Measurements from ENCODE around the gene CR1L. TPM values are rescaled to one million over a fixed set of nuclear protein-coding genes. Genes with fewer than 3 reads are reported as not detected.
"Not testable (repeated sequence)": the region's sequence is repeated elsewhere in the genome, so short reads cannot be mapped to it uniquely, and the experiment has no call there.

The CR1L gene
- total and polyA plus RNA-seq, 9 of the 15 experiments (the other 6 are each of a cell fraction or from before 2014, with no cell fraction given), result 10.1 to 74.8 (median 34.3) TPM

DNA sequence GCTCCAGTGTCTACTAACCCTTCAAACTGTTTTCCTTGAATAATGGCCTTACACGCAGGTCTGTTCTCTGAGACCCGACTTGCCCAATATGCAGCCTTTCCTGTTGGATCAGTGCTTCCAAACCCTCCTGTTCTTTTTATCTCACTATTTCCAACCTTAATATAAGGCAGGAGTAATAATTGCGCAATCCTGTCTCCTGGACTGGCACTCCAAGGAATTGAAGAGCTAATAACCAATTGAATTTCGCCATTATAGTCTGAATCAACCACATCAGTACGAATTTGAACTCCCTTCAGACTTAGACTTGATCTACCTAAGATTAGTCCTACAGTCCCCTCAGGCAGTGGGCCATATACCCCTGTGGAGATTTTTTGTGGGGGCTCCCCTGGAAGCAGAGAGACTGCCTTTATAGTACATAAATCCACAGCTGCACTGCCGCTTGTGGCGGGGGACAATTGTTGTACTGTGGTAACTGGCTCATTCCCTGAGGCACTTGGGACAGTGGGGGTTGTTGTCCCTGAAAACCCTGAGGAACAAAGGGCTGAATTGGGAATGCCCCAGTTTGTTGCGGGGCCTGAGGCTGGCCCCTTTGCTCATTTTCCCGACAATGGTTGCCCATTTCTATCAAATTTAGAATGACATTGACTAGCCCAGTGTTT, 6.3 kb upstream of the CR1L start:
- H3K27me3 ChIP-seq (ENCODE audit: control insufficient read depth in 2 of 2, insufficient read depth in 2 of 2, low read length in 2 of 2); H3K36me3 ChIP-seq (ENCODE audit: control insufficient read depth, insufficient read depth, low read length); intact Hi-C loops (cut with micrococcal nuclease); H3K27ac ChIP-seq (ENCODE audit: extremely low read depth, low read depth, low read length); CTCF ChIA-PET (ENCODE audit: low intra/inter-chr PET ratio); H3K9me3 ChIP-seq (replicated peaks; ENCODE audit: control insufficient read depth, insufficient read depth, low read depth, low read length); FAIRE-seq; H3K9ac ChIP-seq (ENCODE audit: insufficient read depth in 1 of 2, low read depth in 2 of 2, low read length in 2 of 2); H4K20me1 ChIP-seq (replicated peaks; ENCODE audit: control insufficient read depth, insufficient read depth, low read length); H3K4me3 ChIP-seq; DNase-seq (ENCODE audit: extremely low read depth in 1 of 4, low spot score in 3 of 4); H3K9me1 ChIP-seq (ENCODE audit: control insufficient read depth, insufficient read depth, low read length); ATAC-seq; H3K79me2 ChIP-seq (ENCODE audit: control insufficient read depth, insufficient read depth, low read length); in situ Hi-C loops (cut with MboI); BruUV-seq (replicated peaks); H3K4me2 ChIP-seq (ENCODE audit: insufficient read depth, low read length): not testable (repeated sequence)
- H3K4me1 ChIP-seq (replicated peaks in 1 of 2; ENCODE audit: control insufficient read depth in 2 of 2, insufficient read depth in 2 of 2, low read length in 2 of 2), result peaks cover 0 to 14% of the 10 kb centered on the region in 2 experiments; a peak in 2 of 5 replicates
- WGBS (ENCODE audit: insufficient coverage, low coverage, missing lambda C conversion rate), result 78% methylated on average over 9 of the region's 9 CpGs
- TF ChIP-seq, protein P1, sequence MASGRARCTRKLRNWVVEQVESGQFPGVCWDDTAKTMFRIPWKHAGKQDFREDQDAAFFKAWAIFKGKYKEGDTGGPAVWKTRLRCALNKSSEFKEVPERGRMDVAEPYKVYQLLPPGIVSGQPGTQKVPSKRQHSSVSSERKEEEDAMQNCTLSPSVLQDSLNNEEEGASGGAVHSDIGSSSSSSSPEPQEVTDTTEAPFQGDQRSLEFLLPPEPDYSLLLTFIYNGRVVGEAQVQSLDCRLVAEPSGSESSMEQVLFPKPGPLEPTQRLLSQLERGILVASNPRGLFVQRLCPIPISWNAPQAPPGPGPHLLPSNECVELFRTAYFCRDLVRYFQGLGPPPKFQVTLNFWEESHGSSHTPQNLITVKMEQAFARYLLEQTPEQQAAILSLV (tag; IDR thresholded peaks at IDR 0.05), result peak; percentile 87
- TF ChIP-seq, protein P2, sequence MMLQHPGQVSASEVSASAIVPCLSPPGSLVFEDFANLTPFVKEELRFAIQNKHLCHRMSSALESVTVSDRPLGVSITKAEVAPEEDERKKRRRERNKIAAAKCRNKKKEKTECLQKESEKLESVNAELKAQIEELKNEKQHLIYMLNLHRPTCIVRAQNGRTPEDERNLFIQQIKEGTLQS (IDR thresholded peaks at IDR 0.05), result 0 out of 2 replicates have a peak, but pooled peaks have one; percentile 50
- TF ChIP-seq, protein P2 (CRISPR knock-in tag; conservative IDR thresholded peaks at IDR 0.05), result not testable (repeated sequence)
- TF ChIP-seq DACH1 (IDR thresholded peaks at IDR 0.05; ENCODE audit: partially characterized antibody) (peak; percentile 69), CEBPB (tag; IDR thresholded peaks at IDR 0.05) (peak; percentile 99), CEBPG (CRISPR knock-in tag; IDR thresholded peaks at IDR 0.05) (peak; percentile 82), CEBPG (tag; conservative IDR thresholded peaks at IDR 0.05 in 1 of 2, IDR thresholded peaks at IDR 0.05 in 1 of 2) (peak; percentile 83 to 98), TRIM24 (IDR thresholded peaks at IDR 0.05) (0 out of 4 replicates have a peak, but pooled peaks have one; percentile 19 to 33)
- POLR2A ChIA-PET, result interaction anchor here (2.9 kb wide), 1 partner anchor 11 kb away, joined by 13 read pairs; no protein-coding TSS in a partner anchor
- peak overlapping the region; percentile 69; the same call in 1 of the 2 replicates for H2AFZ ChIP-seq (ENCODE audit: low read depth, low read length)

Data from K562 (cell line).